HTERT RPE-1 (cell line): ENCODE data around the gene TASOR2.

ENCODE experiments used
- in situ Hi-C: fragments of 300-500 bp; cut with MboI; formaldehyde crosslinking; loops from 4 replicates; pipeline ENCODE4 v1.14.3; 2020; ENCODE audit warnings: low sequenced_read_pairs

The TASOR2 gene

GRCh38 chr10:5656737-5657579 is 27.7 kb upstream of the TASOR2 start:
- in situ Hi-C loops, result no loop called here

GRCh38 chr10:5658871-5659618 is 25.6 kb upstream of the TASOR2 start:
- in situ Hi-C loops, result no loop called here

- in situ Hi-C loops, result no loop called here
Observed at GRCh38 chr10:5659702-5660528, 24.7 kb upstream of the TASOR2 start.

GRCh38 chr10:5661043-5661442 is 23.6 kb upstream of the TASOR2 start:
- in situ Hi-C loops, result no loop called here

- in situ Hi-C loops, result no loop called here
Observed at GRCh38 chr10:5662708-5663579, 21.7 kb upstream of the TASOR2 start.

GRCh38 chr10:5663692-5664427 is 20.8 kb upstream of the TASOR2 start:
- in situ Hi-C loops, result no loop called here

- in situ Hi-C loops, result no loop called here
Observed at GRCh38 chr10:5665373-5666007, 19.1 kb upstream of the TASOR2 start.

- in situ Hi-C loops, result no loop called here
Observed at GRCh38 chr10:5666008-5666840, 18.4 kb upstream of the TASOR2 start, which contains the start of gene ASB13. Gene ASB13 (minus strand): TSS chr10:5666595. CDS start chr10:5666551, 44 bp downstream.

GRCh38 chr10:5666841-5667630 is 17.6 kb upstream of the TASOR2 start:
- in situ Hi-C loops, result no loop called here

GRCh38 chr10:5668429-5668828 is 16.2 kb upstream of the TASOR2 start:
- in situ Hi-C loops, result no loop called here

- in situ Hi-C loops, result no loop called here
Observed at GRCh38 chr10:5669604-5670003, 15.0 kb upstream of the TASOR2 start.

- in situ Hi-C loops, result no loop called here
Observed at GRCh38 chr10:5670662-5671375, 13.8 kb upstream of the TASOR2 start.

- in situ Hi-C loops, result no loop called here
Observed at GRCh38 chr10:5678397-5679036, 6.1 kb upstream of the TASOR2 start.

- in situ Hi-C loops, result no loop called here
Observed at GRCh38 chr10:5679037-5679435, 5.6 kb upstream of the TASOR2 start.

- in situ Hi-C loops, result no loop called here
Observed at GRCh38 chr10:5679606-5680005, 5.0 kb upstream of the TASOR2 start.

- in situ Hi-C loops, result no loop called here
Observed at GRCh38 chr10:5681930-5682329, 2.7 kb upstream of the TASOR2 start.
